GM19324 (cell line): ENCODE measurements around the gene LARGE1.
"Not testable (repeated sequence)": the region's sequence is repeated elsewhere in the genome, so short reads cannot be mapped to it uniquely, and the experiment has no call there.

Source experiments
- ATAC-seq: cut with Tn5 transposase; IDR thresholded peaks from one replicate; pipeline ENCODE4 v1.9.1; 2021; ENCODE audit warnings: mild to moderate bottlenecking, moderate library complexity; ENCODE audit not compliant: unreplicated experiment, low FRiP score

The LARGE1 gene

GRCh38 chr22:33464698-33465097 lies 455.6 kb downstream of the LARGE1 start:
- ATAC-seq: no peak

DNA sequence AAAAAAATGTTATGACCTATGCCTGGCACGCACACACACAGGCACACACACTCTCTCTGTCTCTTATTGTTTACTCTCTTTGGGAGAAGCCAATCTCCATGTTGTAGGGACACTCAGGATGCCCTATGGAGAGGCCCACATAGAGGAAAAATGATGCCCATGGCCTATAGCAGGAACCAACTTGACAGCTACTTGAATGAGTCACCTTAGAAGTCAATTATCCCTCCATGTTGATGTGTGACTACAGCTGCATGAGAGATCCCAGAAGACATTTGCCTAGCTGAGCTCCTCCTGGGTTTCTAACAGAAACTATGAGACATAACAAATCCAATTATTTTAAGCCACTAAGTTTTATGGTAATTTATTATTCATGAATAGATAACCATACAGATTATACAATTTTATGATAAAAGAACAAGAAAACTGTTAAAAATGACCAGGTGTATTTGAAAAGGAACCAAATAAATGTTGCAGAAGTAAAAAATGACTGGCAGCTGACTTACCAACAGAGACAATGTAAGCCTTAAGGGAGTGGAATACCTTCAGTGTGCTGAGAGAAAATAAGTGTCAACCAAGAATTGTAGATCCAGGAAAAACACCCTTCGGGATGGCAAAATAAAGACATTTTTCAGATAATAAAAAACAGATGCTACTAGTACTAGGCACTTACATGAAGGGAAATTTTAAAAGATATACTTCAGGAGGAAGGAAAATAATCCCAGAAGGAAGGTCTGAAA lies 458.4 kb downstream of the LARGE1 start:
- ATAC-seq: no peak

DNA sequence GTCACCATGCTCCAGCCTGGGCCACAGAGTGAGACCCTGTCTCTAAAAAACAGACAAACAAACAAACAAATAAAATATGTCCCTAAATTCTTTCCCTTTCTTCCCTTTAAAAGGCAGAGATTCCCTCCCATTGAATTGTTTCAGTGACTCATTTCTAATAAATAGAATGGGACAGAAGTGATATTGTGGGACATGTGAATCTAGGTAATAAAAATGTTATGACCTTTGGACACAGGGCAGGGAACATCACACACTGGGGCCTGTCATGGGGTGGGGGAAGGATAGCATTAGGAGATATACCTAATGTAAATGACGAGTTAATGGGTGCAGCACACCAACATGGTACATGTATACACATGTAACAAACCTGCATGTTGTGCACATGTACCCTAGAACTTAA lies 459.0 kb downstream of the LARGE1 start:
- not testable (repeated sequence) for ATAC-seq

GRCh38 chr22:33459137-33459536 lies 461.1 kb downstream of the LARGE1 start:
- ATAC-seq: no peak

DNA sequence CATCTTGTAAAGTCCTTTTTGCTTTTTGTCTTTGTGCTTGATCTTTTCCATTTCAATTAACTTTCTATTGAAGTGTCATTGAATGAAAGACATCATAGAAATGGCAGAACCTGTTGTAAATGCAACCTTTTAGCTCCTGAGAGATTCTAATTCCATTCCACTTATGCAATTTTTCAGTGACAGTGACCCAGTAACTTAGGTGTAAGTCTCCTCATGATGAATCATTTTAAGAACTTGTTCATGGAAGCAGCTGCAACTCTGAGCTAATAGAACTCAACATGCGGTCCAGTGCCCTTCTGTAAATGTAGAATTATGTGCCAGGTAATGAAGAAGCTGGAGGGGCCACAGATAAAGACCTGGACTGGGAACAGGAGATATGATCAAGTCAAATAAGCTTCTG lies 463.8 kb downstream of the LARGE1 start:
- no peak for ATAC-seq

- ATAC-seq: no peak
Observed at GRCh38 chr22:33455036-33455435, 465.2 kb downstream of the LARGE1 start.

DNA sequence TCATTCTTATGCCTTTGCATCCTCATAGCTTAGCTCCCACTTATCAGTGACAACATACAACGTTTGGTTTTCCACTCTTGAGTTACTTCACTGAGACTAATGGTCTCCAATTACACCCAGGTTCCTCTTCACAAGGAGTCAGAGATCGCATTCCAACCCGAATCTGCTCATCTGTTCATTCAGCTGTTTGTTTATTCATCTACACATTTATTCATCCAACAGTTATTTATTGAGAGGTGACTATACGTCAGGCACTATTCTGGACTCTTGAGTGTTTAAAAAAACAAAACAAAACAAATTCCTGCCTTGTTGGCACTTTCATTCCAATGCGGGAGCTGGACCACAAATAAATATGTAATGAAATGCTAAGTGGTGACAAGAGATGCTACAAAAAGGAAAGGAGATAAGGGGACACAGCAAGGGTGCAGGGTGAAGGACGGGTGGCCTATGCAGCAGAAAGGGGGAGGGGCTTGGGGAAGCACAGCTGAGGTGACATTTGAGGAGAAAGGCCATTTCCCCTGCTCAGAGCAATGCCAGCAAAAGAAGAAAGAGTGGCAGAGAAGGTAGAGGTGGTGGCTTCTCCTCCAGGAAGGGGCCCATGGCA lies 468.3 kb downstream of the LARGE1 start:
- no peak for ATAC-seq

DNA sequence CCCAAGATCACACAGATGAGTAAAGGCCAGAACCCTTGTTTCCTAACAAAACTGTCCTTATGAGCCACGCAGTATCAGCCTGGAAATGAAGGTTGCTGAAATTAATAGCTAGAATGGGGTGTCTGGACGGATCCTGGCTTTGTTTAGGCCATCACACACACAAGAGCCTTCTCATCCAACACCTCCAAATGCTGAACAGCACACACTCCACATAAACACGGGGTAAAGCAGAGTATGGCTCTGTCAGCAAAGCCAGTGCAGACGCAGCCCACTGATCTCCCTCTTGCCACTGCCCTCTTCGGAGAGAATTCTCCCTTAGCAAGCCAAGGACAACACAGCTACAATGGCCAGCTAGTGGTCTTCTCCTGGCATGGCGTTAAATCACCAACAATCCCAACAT lies 469.5 kb downstream of the LARGE1 start:
- no peak for ATAC-seq

DNA sequence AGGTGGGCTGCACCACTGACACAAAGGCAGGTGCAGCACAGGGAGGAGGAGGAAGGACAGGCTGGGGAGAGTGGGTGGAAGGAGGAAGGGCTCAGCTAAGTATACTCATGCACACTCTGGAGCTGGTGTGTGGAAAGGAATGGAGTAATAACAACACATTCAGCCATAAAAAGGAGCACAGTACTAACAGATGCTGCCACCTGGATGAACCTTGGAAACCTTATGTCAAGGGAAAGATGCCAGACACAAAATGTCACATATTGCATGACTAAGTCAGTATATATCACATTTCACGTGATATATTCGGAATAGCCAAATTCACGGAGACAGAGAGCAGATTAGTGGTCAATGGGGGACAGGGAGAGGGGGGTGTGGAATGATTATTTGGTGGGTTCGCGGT lies 472.5 kb downstream of the LARGE1 start:
- ATAC-seq: no peak

DNA sequence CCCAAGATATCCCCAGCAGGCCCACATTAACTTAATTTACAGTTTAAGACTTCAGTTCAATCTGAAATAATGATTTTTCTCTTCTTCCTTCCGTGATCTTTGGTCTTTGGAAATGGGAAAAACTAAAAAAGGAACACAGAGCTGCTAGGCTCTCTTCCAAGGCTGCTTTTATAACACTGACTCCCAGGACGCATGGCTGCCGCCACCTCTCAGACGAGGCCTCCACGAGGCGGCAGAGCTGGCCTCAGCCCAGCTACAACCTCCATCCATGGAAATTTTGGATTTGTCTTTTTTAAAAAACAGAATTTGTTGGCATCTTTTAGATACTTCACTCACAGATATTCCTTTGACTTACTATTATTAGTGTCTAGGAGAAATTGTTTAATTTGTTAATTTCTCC lies 476.6 kb downstream of the LARGE1 start:
- no peak for ATAC-seq

DNA sequence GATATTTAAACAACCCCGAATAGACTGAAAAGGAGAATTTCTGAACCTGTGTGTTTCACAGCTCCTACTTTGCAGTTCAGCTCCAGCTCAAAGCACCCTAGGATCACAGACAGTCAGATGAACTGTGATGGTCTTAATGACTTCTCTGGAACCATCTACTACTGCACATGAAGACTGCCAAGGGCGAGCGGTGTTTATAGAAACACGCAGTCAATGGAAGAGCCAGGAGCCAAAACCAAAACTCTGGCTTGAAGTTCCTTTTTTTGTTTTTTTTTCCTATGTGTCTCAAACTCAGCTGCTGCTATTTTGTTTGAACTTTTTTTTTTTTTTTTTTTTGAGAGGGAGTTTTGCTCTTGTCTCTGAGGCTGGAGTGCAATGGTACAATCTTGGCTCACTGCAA lies 479.5 kb downstream of the LARGE1 start:
- ATAC-seq: no peak

DNA sequence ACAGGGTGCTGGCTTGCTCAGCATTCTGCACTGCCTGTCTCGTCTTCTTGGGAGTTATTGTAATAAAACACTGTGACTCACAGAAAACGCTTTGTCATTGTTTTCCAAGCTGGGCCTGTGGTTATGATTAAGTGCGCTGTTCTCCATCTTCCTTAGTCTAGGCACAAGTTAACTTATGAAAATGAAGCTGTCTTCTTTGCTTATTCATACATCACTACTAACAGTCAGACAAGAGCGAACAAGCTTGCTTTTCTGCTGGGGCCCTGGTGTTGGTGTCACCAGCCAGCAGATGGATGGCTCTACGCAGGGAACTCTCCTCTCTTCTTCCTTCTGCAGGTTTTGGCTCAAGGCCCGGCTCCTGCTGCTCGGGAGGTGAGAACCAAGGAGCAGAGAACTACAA lies 482.0 kb downstream of the LARGE1 start:
- no peak for ATAC-seq

- no peak for ATAC-seq
Observed at GRCh38 chr22:33431300-33431699, 489.0 kb downstream of the LARGE1 start.

- ATAC-seq: no peak
Observed at GRCh38 chr22:33429281-33429680, 491.0 kb downstream of the LARGE1 start.

DNA sequence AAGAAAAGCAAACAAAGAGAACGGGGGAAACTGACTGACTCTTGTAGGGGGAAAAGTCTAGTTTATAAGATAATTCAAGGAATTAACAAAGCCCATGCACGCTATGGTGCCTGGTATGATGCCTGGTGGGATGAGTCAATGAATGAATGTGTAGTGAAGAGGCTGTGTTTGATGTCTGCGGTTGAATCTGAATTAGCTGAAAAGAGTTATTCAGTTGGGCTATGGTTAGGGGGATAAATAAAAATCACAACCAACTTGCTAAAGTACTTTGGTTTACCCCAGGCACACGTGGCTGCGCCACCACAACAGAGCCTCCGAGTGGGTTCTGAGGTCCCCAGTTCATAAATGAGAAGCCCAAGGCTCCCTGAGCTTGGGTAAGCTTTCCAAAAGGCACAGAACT lies 492.8 kb downstream of the LARGE1 start:
- ATAC-seq: no peak

DNA sequence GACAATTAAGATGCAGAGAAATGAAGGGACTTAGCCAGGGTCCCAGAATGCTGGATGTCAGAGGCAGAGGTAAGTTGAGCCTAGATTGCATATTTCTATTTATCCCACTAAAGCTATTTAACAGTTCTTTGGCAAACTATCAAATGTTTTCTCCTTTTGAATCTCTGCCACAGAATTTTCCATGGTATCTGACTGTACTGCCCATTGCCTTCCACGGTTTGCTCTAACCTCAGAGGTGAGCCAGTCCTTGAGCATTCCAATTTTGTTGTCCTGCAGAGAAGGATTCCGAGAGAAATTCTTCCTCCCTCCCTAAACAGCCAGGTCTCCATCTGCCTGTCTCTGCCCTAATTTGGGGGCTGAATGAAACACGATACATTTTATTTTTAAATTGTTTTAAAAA lies 493.8 kb downstream of the LARGE1 start:
- no peak for ATAC-seq

GRCh38 chr22:33421859-33422258 lies 498.4 kb downstream of the LARGE1 start:
- no peak for ATAC-seq

GRCh38 chr22:33418484-33418883 lies 501.8 kb downstream of the LARGE1 start:
- ATAC-seq: no peak

- no peak for ATAC-seq
Observed at GRCh38 chr22:33415401-33415800, 504.9 kb downstream of the LARGE1 start.

GRCh38 chr22:33409079-33409478 lies 511.2 kb downstream of the LARGE1 start:
- no peak for ATAC-seq

GRCh38 chr22:33405194-33405593 lies 515.1 kb downstream of the LARGE1 start:
- ATAC-seq: no peak

- no peak for ATAC-seq
Observed at GRCh38 chr22:33404723-33405122, 515.6 kb downstream of the LARGE1 start.
